ENCODE data around the gene SHMT1.
"Not testable (repeated sequence)": the region's sequence is repeated elsewhere in the genome, so short reads cannot be mapped to it uniquely, and the experiment has no call there.

- TF ChIP-seq CTCF, POLR2A (IDR thresholded peaks at IDR 0.05): not testable (repeated sequence)
These were observed 25.4 kb upstream of the SHMT1 start for GRCh38 chr17:18388728-18389127.

Measured in Peyer's patch (tissue), 4 donors.